GM19438 (cell line): ENCODE measurements around the gene ELF5.
A peak's percentile ranks its signal among the peaks of the same experiment; 100 is the strongest.

Experiments
- ATAC-seq: cut with Tn5 transposase; IDR thresholded peaks from one replicate; pipeline ENCODE4 v1.9.1; 2021; ENCODE audit warnings: low read depth; ENCODE audit not compliant: unreplicated experiment

The ELF5 gene

GRCh38 chr11:34458525-34458924 lies 55.1 kb downstream of the ELF5 start:
- ATAC-seq = no peak

- no peak for ATAC-seq
Observed at GRCh38 chr11:34457607-34458006, 56.0 kb downstream of the ELF5 start.

GRCh38 chr11:34454308-34455032 lies 59.1 kb downstream of the ELF5 start:
- no peak for ATAC-seq

- no peak for ATAC-seq
Observed at GRCh38 chr11:34451053-34451452, 62.5 kb downstream of the ELF5 start.

- peak; percentile 68 for ATAC-seq
Observed at GRCh38 chr11:34449013-34449412, 64.6 kb downstream of the ELF5 start.

- no peak for ATAC-seq
Observed at GRCh38 chr11:34448223-34448994, 65.2 kb downstream of the ELF5 start.

- no peak for ATAC-seq
Observed at GRCh38 chr11:34447044-34447443, 66.5 kb downstream of the ELF5 start.

GRCh38 chr11:34446386-34446785 lies 67.2 kb downstream of the ELF5 start:
- ATAC-seq = no peak

GRCh38 chr11:34445956-34446355 lies 67.6 kb downstream of the ELF5 start:
- ATAC-seq = no peak

- no peak for ATAC-seq
Observed at GRCh38 chr11:34444428-34444827, 69.2 kb downstream of the ELF5 start.

- no peak for ATAC-seq
Observed at GRCh38 chr11:34443136-34443535, 70.5 kb downstream of the ELF5 start.

GRCh38 chr11:34441814-34442213 lies 71.8 kb downstream of the ELF5 start:
- ATAC-seq = no peak

GRCh38 chr11:34439610-34440198 lies 73.9 kb downstream of the ELF5 start:
- ATAC-seq = no peak

GRCh38 chr11:34438529-34439507 lies 74.8 kb downstream of the ELF5 start, which contains the start of gene CAT:
TSS of gene CAT (plus strand) at chr11:34438934. CDS start at chr11:34439014, 80 bp downstream.
- peak; percentile 97 for ATAC-seq

GRCh38 chr11:34437224-34438125 lies 76.1 kb downstream of the ELF5 start:
- ATAC-seq = no peak

- no peak for ATAC-seq
Observed at GRCh38 chr11:34433899-34434298, 79.7 kb downstream of the ELF5 start.

- no peak for ATAC-seq
Observed at GRCh38 chr11:34432822-34433221, 80.8 kb downstream of the ELF5 start.

GRCh38 chr11:34431979-34432378 lies 81.6 kb downstream of the ELF5 start:
- no peak for ATAC-seq
